HEK293T (cell line): ENCODE data around the gene CAMK2B.

Experiments
- CTCF ChIA-PET: fragments of 350-600 bp; formaldehyde crosslinking; extraction: SDS; loops from one replicate; lab custom pipeline; 2021; ENCODE audit warnings: antibody characterized with exemption, inconsistent platforms; lab: Yijun Ruan, JAX
- POLR2A ChIA-PET: fragments of 350-600 bp; formaldehyde crosslinking; extraction: SDS; loops from one replicate; lab custom pipeline; 2020; ENCODE audit warnings: antibody characterized with exemption, inconsistent platforms; lab: Yijun Ruan, JAX
- DNase-seq: peaks from one replicate; pipeline ENCODE4 v3.0.0; 2012; ENCODE audit warnings: mixed read lengths; ENCODE audit errors: extremely low spot score
- ARNT ChIP-seq: fragments of 450-650 bp; IDR thresholded peaks from 2 replicates; pipeline ENCODE4 v1.6.1; 2017; ENCODE audit warnings: mild to moderate bottlenecking
- BHLHE40 ChIP-seq: fragments of 450-650 bp; IDR thresholded peaks from 2 replicates; pipeline ENCODE4 v1.6.1; 2016; ENCODE audit warnings: mild to moderate bottlenecking, moderate library complexity, borderline replicate concordance
- CTBP1 ChIP-seq: fragments of 450-650 bp; IDR thresholded peaks from 2 replicates; pipeline ENCODE4 v1.6.1; 2016; ENCODE audit warnings: borderline replicate concordance
- ELF4 ChIP-seq: fragments of 450-650 bp; IDR thresholded peaks from 2 replicates; pipeline ENCODE4 v1.6.1; 2017; ENCODE audit warnings: antibody characterized with exemption
- FOXA1 ChIP-seq: fragments of 450-650 bp; IDR thresholded peaks from 2 replicates; pipeline ENCODE4 v1.6.1; 2016; ENCODE audit warnings: mild to moderate bottlenecking
- FOXK2 ChIP-seq: fragments of 450-650 bp; IDR thresholded peaks from 2 replicates; pipeline ENCODE4 v1.6.1; 2016; ENCODE audit warnings: mild to moderate bottlenecking
- FOXM1 ChIP-seq: fragments of 450-650 bp; IDR thresholded peaks from 2 replicates; pipeline ENCODE4 v1.6.1; 2017; ENCODE audit warnings: mild to moderate bottlenecking, borderline replicate concordance
- HDGF ChIP-seq: fragments of 450-650 bp; IDR thresholded peaks from 2 replicates; pipeline ENCODE4 v1.6.1; 2017; ENCODE audit warnings: antibody characterized with exemption, borderline replicate concordance
- L3MBTL2 ChIP-seq: fragments of 450-650 bp; conservative IDR thresholded peaks from 2 replicates; pipeline ENCODE4 v1.6.1; 2016; ENCODE audit warnings: mild to moderate bottlenecking
- LEF1 ChIP-seq: fragments of 450-650 bp; IDR thresholded peaks from 2 replicates; pipeline ENCODE4 v1.6.1; 2017; ENCODE audit warnings: mild to moderate bottlenecking, borderline replicate concordance
- NFRKB ChIP-seq: fragments of 450-650 bp; IDR thresholded peaks from 2 replicates; pipeline ENCODE4 v1.6.1; 2016; ENCODE audit warnings: mild to moderate bottlenecking, moderate library complexity
- PKNOX1 ChIP-seq: fragments of 450-650 bp; IDR thresholded peaks from 2 replicates; pipeline ENCODE4 v1.6.1; 2016
- SP1 ChIP-seq: fragments of 450-650 bp; IDR thresholded peaks from 2 replicates; pipeline ENCODE4 v1.6.1; 2017
- SUZ12 ChIP-seq: fragments of 450-650 bp; IDR thresholded peaks from 2 replicates; pipeline ENCODE4 v1.6.1; 2016; ENCODE audit warnings: mild to moderate bottlenecking
- TARDBP ChIP-seq: fragments of 450-650 bp; IDR thresholded peaks from 2 replicates; pipeline ENCODE4 v1.6.1; 2016
- ZNF384 ChIP-seq: fragments of 450-650 bp; IDR thresholded peaks from 2 replicates; pipeline ENCODE4 v1.6.1; 2016

Gene CAMK2B

GRCh38 chr7:44221231-44221791, 104.1 kb downstream of the CAMK2B start:
- TF ChIP-seq PKNOX1: no peak
- TF ChIP-seq SUZ12: no peak
- TF ChIP-seq NFRKB: no peak
- no peak for TF ChIP-seq L3MBTL2
- TF ChIP-seq FOXM1: no peak
- TF ChIP-seq HDGF: no peak
- TF ChIP-seq FOXA1: no peak
- TF ChIP-seq TARDBP: no peak
- ChIA-PET POLR2A (no interaction called here), CTCF (interaction anchor here (1.3 kb wide), 1 partner anchor 32 kb away, joined by 3 read pairs; no protein-coding TSS in a partner anchor)
- DNase-seq: no peak

DNA sequence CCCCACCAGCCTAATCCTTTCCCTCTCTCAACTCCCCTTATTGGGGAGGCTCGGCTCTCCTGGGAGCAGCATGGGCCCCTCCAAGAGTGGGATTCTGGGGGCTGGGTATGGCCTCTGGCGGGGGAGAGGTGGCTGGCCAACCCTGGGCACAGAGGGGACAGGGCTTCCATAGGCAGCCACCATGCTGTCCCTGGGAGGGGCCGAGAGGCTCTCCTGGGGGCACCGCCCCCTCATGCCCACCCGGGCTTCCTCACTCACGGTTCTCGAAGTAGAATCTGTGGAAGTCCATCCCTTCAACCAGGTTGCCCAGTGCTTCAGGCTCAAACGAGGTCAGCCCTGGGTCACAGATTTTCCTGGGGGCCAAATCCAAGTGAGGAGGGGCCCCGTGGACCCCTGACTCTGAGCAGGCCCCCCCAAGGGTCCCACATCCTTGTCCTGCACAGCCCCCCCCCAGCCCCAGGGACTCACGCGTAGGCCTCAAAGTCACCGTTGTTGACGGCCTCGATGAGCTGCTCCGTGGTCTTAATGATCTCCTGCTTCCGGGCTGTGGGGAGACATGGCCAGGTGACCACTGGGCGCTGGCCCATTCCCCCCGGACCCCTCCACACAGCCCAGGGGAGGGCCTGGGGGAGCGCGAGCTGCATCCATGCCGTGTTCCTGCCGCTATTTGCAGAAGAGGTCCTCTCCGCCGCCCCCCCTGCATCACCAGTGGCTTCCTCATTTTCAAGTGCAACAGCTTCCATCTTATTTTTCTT, 104.9 kb downstream of the CAMK2B start:
- no peak for TF ChIP-seq ZNF384
- no peak for TF ChIP-seq LEF1
- no peak for TF ChIP-seq FOXA1
- no peak for TF ChIP-seq BHLHE40
- TF ChIP-seq SUZ12: no peak
- TF ChIP-seq FOXM1: no peak
- no peak for TF ChIP-seq CTBP1
- no peak for TF ChIP-seq ARNT
- TF ChIP-seq PKNOX1: no peak
- no peak for TF ChIP-seq TARDBP
- TF ChIP-seq HDGF: no peak
- no peak for TF ChIP-seq SP1
- DNase-seq: no peak
- ChIA-PET CTCF (interaction anchor here (1.3 kb wide), 1 partner anchor 33 kb away, joined by 3 read pairs; no protein-coding TSS in a partner anchor), POLR2A (no interaction called here)

- CTCF ChIA-PET: no interaction called here
- DNase-seq: no peak
- no peak for TF ChIP-seq LEF1
- TF ChIP-seq TARDBP: no peak
- TF ChIP-seq FOXM1: no peak
- TF ChIP-seq ELF4: no peak
- no peak for TF ChIP-seq FOXA1
- TF ChIP-seq NFRKB: no peak
- TF ChIP-seq HDGF: no peak
- POLR2A ChIA-PET: no interaction called here
These were observed 105.4 kb downstream of the CAMK2B start for GRCh38 chr7:44220046-44220357.

DNA sequence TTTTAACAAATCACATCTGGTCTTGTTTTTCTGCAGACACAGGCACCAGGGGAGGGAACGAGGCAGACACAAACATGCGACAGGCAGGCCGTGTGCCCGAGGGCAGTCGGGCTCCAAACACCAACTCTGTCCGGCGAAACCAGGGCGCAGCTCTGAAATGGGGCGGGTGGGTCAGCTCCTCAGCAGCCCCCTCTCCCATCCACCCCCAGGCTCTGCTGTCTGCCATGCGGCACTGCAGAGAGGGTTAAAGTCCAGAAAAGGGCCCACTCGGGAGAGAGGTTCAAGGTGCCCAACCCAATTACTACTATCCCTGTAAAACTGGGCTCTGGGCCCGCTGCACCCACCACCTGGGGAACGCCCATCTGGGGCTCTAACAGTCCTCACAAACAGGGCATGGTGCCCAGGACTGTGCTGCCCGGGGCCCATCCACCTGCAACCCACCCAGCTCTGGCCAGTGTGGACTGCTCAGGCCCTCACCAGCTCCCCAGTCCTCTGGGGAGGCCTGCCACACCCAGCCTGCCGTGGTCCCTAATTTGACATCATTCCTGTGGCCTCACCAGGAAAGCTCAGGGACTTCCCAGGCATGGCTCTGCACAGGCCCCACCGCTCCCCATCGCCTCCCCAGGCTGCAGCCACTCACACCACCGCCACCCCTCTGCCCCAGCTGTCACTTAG, 105.9 kb downstream of the CAMK2B start:
- TF ChIP-seq CTBP1 (no peak), FOXK2 (no peak), TARDBP (no peak), LEF1 (no peak), FOXA1 (no peak), SP1 (no peak), NFRKB (no peak), ARNT (no peak), ELF4 (no peak), L3MBTL2 (no peak), ZNF384 (no peak), PKNOX1 (no peak), BHLHE40 (no peak)
- no peak for DNase-seq
- ChIA-PET CTCF (no interaction called here), POLR2A (no interaction called here)

- TF ChIP-seq SUZ12 (no peak), NFRKB (no peak), LEF1 (no peak), PKNOX1 (no peak), HDGF (no peak), FOXK2 (no peak), FOXM1 (no peak), L3MBTL2 (no peak), ELF4 (no peak), CTBP1 (no peak)
- ChIA-PET CTCF (no interaction called here), POLR2A (no interaction called here)
- DNase-seq: no peak
These were observed 106.8 kb downstream of the CAMK2B start for GRCh38 chr7:44218418-44219201.
